NCI-H1694 treated with DMSO at 0.1 percent for 48 hours (cell line): Measurements from ENCODE around the gene HYPK.
"Not testable (repeated sequence)": the region's sequence is repeated elsewhere in the genome, so short reads cannot be mapped to it uniquely, and the experiment has no call there.

Experiments used
- DNase-seq: peaks from one replicate; lab custom pipeline; 2025; lab: John Stamatoyannopoulos, UW

HYPK gene

GRCh38 chr15:43795997-43796396 is 4.4 kb upstream of the HYPK start:
- DNase-seq: no peak

DNA sequence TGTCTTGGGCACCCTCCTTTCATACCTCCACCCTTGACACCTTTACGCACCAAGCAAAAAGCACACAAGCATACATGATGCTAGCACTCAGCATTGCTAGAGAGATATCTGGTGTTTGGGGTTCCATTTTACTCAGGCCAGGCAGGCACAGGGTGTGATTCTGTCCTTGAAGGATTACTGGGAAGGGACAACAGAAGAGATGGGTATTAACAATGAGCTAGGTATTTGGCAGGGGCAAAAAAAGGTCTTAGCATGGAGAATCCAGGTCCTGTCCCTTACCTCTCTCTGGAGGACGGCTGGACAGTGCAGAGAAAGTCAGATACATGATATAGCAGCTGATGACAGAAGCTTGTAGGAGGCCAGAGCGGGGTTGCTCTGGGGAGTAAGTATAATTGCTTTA is 3.8 kb upstream of the HYPK start:
- DNase-seq: no peak

GRCh38 chr15:43799209-43799944 is 1.0 kb upstream of the HYPK start:
- peak; percentile 1 for DNase-seq

DNA sequence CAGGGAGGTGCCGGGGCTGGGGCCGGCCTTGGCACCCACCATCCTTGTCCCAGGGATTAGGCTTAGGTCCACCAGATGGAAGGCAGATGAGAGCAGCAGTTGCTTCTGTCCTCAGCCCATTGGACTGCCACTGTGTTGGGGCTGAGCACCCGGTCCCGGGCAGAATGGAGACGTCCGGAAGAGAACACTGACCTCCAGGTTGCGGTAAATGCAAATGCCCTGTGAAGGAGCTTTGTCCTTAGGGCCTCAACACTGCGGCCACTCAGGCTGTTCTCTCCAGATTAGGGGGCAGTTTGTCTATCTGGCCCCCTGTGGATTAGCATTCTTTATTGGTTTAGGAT is 484 bp upstream of the HYPK start, which contains the start of gene SERINC4:
Gene SERINC4, minus strand, starts transcription at position 276 of the 341 bp plus-strand sequence. Its CDS starts 234 bp downstream, at position 42.
- DNase-seq: no peak

GRCh38 chr15:43802676-43803075 is 2.3 kb downstream of the HYPK start:
- not testable (repeated sequence) for DNase-seq

- no peak for DNase-seq
These were observed 8.1 kb downstream of the HYPK start for GRCh38 chr15:43808435-43808950.

GRCh38 chr15:43808960-43809678 is 8.7 kb downstream of the HYPK start:
- no peak for DNase-seq

- DNase-seq: not testable (repeated sequence)
These were observed 14.7 kb downstream of the HYPK start for GRCh38 chr15:43815064-43815463.

GRCh38 chr15:43821505-43821904 is 21.1 kb downstream of the HYPK start:
- no peak for DNase-seq

DNA sequence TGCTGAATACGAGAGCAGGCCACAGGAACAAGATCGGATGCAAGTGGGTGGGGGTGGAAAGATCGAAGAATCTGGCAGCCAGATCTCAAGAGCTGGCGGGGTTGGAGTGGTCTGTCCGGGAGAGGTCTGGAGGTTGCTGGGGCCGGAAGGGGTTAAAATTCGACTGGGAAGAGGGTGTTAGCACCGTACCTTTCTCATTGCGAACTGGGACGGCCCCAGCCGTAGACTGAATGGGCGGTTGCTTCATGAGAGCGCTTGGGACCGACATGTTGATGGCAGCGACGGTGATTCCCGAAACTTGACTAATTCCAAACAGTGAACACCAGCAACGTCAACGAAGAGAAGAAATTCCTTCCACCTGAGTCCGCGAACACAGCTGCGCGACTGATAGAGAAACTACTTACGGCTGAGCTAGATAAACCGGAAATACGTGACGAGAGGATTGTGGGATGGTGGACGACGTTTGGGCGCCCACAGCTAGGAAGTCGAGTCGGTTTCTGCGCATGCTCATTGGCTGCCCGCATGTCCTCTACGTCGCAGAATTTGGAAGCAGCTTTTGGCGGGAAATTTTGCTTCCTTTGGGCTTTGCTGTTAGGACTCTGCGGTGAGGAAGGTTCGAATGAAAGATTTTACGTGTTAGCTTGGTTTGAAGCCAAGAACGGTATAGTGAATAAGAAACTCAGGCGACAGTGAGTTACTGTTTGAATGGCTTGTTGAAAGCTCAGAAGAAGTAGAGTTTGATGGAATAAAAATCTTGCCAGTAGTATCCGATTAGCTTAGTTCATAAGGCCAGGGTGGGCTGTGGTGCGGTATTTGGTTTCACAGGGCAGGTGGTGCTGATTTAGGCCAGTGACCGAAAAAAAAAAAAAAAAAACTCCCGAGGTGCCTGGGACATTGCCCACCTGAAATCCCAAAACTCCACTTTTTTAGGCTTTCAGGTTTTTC is 24.2 kb downstream of the HYPK start, which contains the start of gene MFAP1:
Gene MFAP1, minus strand, starts transcription at position 389 of the 945 bp plus-strand sequence. Its CDS starts 121 bp downstream, at position 268.
- peak; percentile 92 for DNase-seq

- DNase-seq: not testable (repeated sequence)
These were observed 24.9 kb downstream of the HYPK start for GRCh38 chr15:43825305-43825704.

DNA sequence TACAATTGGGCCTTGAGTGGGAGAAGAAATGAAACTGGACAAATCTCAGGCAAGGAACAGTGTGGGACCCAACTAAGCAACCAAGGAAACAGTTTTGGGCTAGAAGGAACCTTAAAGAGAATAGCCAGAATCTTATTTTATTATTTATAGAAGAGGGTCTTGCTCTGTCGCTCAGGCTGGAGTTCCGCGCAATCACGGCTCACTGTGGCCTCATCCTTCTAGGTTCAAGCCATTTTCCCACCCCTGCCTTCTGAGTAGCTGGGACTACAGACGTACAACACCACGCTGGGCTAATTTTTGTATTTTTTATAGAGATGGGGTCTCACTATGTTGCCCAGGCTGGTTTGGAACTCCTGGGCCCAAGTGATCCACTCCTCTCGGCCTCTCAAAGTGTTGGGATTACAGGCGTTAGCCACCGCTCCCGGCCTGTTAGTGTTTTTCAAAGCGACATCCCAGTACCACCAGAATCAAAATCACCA is 25.7 kb downstream of the HYPK start:
- no peak for DNase-seq

- peak; percentile 58 for DNase-seq
These were observed 26.3 kb downstream of the HYPK start, which contains the start of gene WDR76 for GRCh38 chr15:43826508-43827341. TSS of gene WDR76 (plus strand) at chr15:43827002. CDS start at chr15:43827033, 31 bp downstream.

- no peak for DNase-seq
These were observed 27.8 kb downstream of the HYPK start for GRCh38 chr15:43828061-43828657.

GRCh38 chr15:43829951-43830540 is 29.6 kb downstream of the HYPK start:
- DNase-seq: not testable (repeated sequence)

- DNase-seq: not testable (repeated sequence)
These were observed 30.4 kb downstream of the HYPK start for GRCh38 chr15:43830691-43831275.

- DNase-seq: not testable (repeated sequence)
These were observed 31.2 kb downstream of the HYPK start for GRCh38 chr15:43831519-43832052.

GRCh38 chr15:43832485-43832884 is 32.1 kb downstream of the HYPK start:
- DNase-seq: not testable (repeated sequence)

DNA sequence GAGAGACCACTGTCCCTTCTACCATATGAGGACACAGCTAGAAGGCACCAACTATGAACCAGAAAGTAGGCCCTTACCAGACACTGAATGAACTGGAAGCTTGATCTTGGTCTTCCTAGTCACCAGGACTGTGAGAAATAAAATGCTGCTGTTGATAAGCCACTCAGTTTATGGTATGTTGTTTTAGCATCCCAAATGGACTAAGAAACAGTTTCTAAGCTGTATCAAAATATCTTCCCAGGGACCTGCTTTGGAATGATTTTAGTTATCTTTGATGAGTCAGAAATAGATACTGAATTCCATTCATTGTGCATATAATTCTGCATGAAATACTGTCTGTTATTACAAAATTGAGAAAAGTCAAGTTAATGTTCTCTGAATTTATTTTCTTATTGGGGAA is 45.0 kb downstream of the HYPK start:
- no peak for DNase-seq
